ENCODE measurements around the gene P2RY8. TPM values are rescaled to one million over a fixed set of nuclear protein-coding genes. Genes with fewer than 3 reads are reported as not detected.

The P2RY8 gene
- total and polyA plus RNA-seq, 10 of the 15 experiments (the other 5 are each of a cell fraction or from before 2014, with no cell fraction given): 2.0 to 64.4 (median 36.5) TPM

DNA sequence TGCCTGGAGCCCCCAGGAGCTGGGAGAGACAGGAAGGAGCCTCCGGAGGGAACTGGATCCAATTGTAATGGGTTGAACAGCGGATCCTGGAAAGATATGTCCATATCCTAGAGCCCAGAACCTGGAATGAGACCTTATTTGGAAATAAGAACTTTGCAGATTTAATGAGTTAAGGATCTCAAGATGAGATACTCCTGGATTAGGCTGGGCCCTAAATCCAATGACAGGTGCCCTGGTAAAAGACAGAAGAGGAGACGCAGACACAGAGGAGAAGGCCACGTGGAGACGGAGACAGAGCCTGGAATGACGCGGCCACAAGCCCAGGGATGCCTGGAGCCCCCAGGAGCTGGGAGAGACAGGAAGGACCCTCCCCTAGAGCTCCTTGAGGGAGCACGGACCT lies 34.1 kb downstream of the P2RY8 start (continued):
- TF ChIP-seq USF2 (IDR thresholded peaks at IDR 0.05; ENCODE audit: borderline replicate concordance, low read depth, low read length) (no peak), NFYB (IDR thresholded peaks at IDR 0.05; ENCODE audit: insufficient read depth, low read depth, low read length) (no peak), SUPT20H (IDR thresholded peaks at IDR 0.05; ENCODE audit: borderline replicate concordance, control insufficient read depth, low read depth, low read length) (no peak), HDGF (IDR thresholded peaks at IDR 0.05) (no peak)

DNA sequence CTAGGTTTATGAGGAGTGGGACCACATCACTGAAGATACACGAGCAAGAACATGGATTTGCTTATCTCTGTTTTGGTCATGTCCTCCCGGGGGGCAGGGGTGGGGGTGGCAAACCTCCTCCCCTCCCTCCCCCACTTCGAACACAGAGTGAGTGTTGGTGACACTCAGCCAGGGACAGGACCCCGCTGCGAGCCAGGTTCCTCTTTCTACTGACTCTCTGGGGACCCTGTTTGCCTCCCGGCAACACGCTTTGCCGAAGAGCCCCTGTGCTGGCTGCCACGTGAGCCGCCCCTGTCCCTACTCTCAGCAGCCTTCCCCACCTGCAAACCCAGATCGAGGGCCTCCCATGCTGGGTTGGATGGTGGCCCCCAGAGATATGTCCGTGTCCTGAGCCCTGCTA lies 34.7 kb downstream of the P2RY8 start:
- WGBS (ENCODE audit: insufficient coverage, insufficient replicate concordance, low lambda C conversion rate, missing lambda C conversion rate): 4% methylated on average over 11 of the region's 12 CpGs
- Histone ChIP-seq H3K4me2 (ENCODE audit: control insufficient read depth, insufficient read depth) (peak overlapping the region; percentile 70; the same call in 1 of the 2 replicates), H3K79me2 (ENCODE audit: control insufficient read depth, insufficient read depth, low read length) (peaks cover 31% of the 10 kb centered on the region), H3K27me3 (replicated peaks in 1 of 2; ENCODE audit: control insufficient read depth in 2 of 2, insufficient read depth in 2 of 2, low read length in 1 of 2) (no peaks in the 10 kb centered on the region), H3K9ac (ENCODE audit: control insufficient read depth, insufficient read depth, low read length) (peak overlapping the region; percentile 52; the same call in 1 of the 2 replicates), H4K20me1 (ENCODE audit: control insufficient read depth, insufficient read depth) (no peaks in the 10 kb centered on the region), H3K36me3 (ENCODE audit: control insufficient read depth in 2 of 2, insufficient read depth in 2 of 2, low read length in 1 of 2) (peaks cover 5 to 10% of the 10 kb centered on the region in 2 experiments; a peak in 3 of 4 replicates), H3K9me3 (replicated peaks; ENCODE audit: control insufficient read depth, insufficient read depth, low read length) (peaks cover 2% of the 10 kb centered on the region; the same call in 2 of the 3 replicates), H2AFZ (ENCODE audit: control insufficient read depth, low read depth, low read length) (no peak overlapping the region), H3K4me1 (ENCODE audit: control insufficient read depth, insufficient read depth, low read length) (peaks cover 57% of the 10 kb centered on the region), H3K4me3 (no peak overlapping the region; the same call in 1 of the 2 replicates), H3K27ac (ENCODE audit: control insufficient read depth, insufficient read depth) (peak overlapping the region; percentile 94)
- ChIA-PET POLR2A (no interaction called here), CTCF (no interaction called here), SMC1A (ENCODE audit: uncharacterized antibody, unreplicated experiment) (no interaction called here), RAD21 (ENCODE audit: unreplicated experiment) (no interaction called here)
- intact Hi-C loops (cut with micrococcal nuclease; ENCODE audit: unreplicated experiment) (loop anchor here (5.0 kb wide), 1 partner anchor 35 kb away; no protein-coding TSS in a partner anchor), in situ Hi-C loops (cut with MboI) (no loop called here)
- ATAC-seq (peak; percentile 73), DNase-seq (ENCODE audit: low read depth, low spot score) (no peak), FAIRE-seq (no peak)
- no TSS peak for BruUV-seq (replicated peaks)
- peak; percentile 47 for TF ChIP-seq SP1 (IDR thresholded peaks at IDR 0.05; ENCODE audit: low read depth, low read length)
- TF ChIP-seq, protein P1, sequence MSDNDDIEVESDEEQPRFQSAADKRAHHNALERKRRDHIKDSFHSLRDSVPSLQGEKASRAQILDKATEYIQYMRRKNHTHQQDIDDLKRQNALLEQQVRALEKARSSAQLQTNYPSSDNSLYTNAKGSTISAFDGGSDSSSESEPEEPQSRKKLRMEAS (IDR thresholded peaks at IDR 0.05; ENCODE audit: low read depth, low read length): peak; percentile 91; the same call in 1 of the 2 replicates
- TF ChIP-seq NBN (IDR thresholded peaks at IDR 0.05): peak; percentile 83
- TF ChIP-seq MEF2A (IDR thresholded peaks at IDR 0.05; ENCODE audit: insufficient read depth, low read depth, low read length): 0 out of 2 replicates have a peak, but pooled peaks have one; percentile 46
- TF ChIP-seq ZNF207 (IDR thresholded peaks at IDR 0.05; ENCODE audit: borderline replicate concordance): no peak
- TF ChIP-seq, protein P2, sequence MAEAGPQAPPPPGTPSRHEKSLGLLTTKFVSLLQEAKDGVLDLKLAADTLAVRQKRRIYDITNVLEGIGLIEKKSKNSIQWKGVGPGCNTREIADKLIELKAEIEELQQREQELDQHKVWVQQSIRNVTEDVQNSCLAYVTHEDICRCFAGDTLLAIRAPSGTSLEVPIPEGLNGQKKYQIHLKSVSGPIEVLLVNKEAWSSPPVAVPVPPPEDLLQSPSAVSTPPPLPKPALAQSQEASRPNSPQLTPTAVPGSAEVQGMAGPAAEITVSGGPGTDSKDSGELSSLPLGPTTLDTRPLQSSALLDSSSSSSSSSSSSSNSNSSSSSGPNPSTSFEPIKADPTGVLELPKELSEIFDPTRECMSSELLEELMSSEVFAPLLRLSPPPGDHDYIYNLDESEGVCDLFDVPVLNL (IDR thresholded peaks at IDR 0.05; ENCODE audit: low read depth, low read length): no peak
- no peak for TF ChIP-seq CEBPZ (IDR thresholded peaks at IDR 0.05; ENCODE audit: low read depth, low read length)
- TF ChIP-seq ETV6 (conservative IDR thresholded peaks at IDR 0.05 in 1 of 2, IDR thresholded peaks at IDR 0.05 in 1 of 2; ENCODE audit: borderline replicate concordance in 1 of 2, low read depth in 1 of 2): no peak
- no peak for TF ChIP-seq RELA (IDR thresholded peaks at IDR 0.05; ENCODE audit: borderline replicate concordance, partially characterized antibody)
- TF ChIP-seq TAF1 (IDR thresholded peaks at IDR 0.05; ENCODE audit: borderline replicate concordance, low read depth, low read length): no peak
- TF ChIP-seq SREBF1 (IDR thresholded peaks at IDR 0.05; ENCODE audit: low read length): no peak
- TF ChIP-seq CEBPB (IDR thresholded peaks at IDR 0.05; ENCODE audit: borderline replicate concordance in 1 of 2, low read depth in 2 of 2, low read length in 2 of 2): no peak
- no peak for TF ChIP-seq SMAD1 (IDR thresholded peaks at IDR 0.05; ENCODE audit: low read depth, partially characterized antibody)
- no peak for TF ChIP-seq SIN3A (IDR thresholded peaks at IDR 0.05; ENCODE audit: low read depth, low read length)
